K562 (cell line): ENCODE results near the gene ACSS2.

Experiments used
- CEBPB ChIP-seq: fragments of 450-650 bp; IDR thresholded peaks from 2 replicates; pipeline ENCODE4 v1.6.1; 2016; ENCODE audit warnings: missing genetic modification characterization, missing compliant biosample characterization
- ETV6 ChIP-seq, 3 experiments: fragments of 150-350 bp in 1 of 3; sonication (generic) in 1 of 3; formaldehyde crosslinking in 1 of 3; IDR thresholded peaks; 2 replicates each; pipeline versions ENCODE4 v1.6.1 to v1.8.0; 2014 to 2022; ENCODE audit warnings: borderline replicate concordance in 2 of 3, low read depth in 2 of 3, antibody characterized with exemption in 1 of 3, low read length in 1 of 3, mild to moderate bottlenecking in 1 of 3, missing genetic modification reagents in 1 of 3
- MXI1 ChIP-seq: IDR thresholded peaks from 2 replicates; pipeline ENCODE4 v1.6.1; 2011; ENCODE audit warnings: low read depth, mild to moderate bottlenecking, improper control_type of control experiment, low read length
- NR2F6 ChIP-seq: fragments of 450-650 bp; formaldehyde crosslinking; IDR thresholded peaks from 2 replicates; pipeline ENCODE4 v1.4.0; 2020; ENCODE audit warnings: mild to moderate bottlenecking
- SMC3 ChIP-seq: conservative IDR thresholded peaks from 2 replicates; pipeline ENCODE4 v1.6.1; 2011; ENCODE audit warnings: low read depth, low read length, improper control_type of control experiment; ENCODE audit not compliant: insufficient read depth
- TCFL5 ChIP-seq: fragments of 250-450 bp; sonication (Bioruptor Pico); conservative IDR thresholded peaks from 2 replicates; pipeline ENCODE4 v1.6.1; 2021; ENCODE audit warnings: mild to moderate bottlenecking, moderate library complexity, matching md5 sums
- ZBTB5 ChIP-seq: fragments of 450-650 bp; IDR thresholded peaks from 2 replicates; pipeline ENCODE4 v1.6.1; 2017; ENCODE audit warnings: antibody characterized with exemption
- TF ChIP-seq, protein P1 (sequence below): fragments of 150-350 bp; conservative IDR thresholded peaks from 2 replicates; pipeline ENCODE4 v1.6.1; 2014; ENCODE audit warnings: low read length
- TF ChIP-seq, protein P2 (sequence below): sonication (generic); formaldehyde crosslinking; IDR thresholded peaks from 2 replicates; pipeline ENCODE4 v1.8.1; 2023; ENCODE audit warnings: mild to moderate bottlenecking, missing genetic modification reagents

DNA sequence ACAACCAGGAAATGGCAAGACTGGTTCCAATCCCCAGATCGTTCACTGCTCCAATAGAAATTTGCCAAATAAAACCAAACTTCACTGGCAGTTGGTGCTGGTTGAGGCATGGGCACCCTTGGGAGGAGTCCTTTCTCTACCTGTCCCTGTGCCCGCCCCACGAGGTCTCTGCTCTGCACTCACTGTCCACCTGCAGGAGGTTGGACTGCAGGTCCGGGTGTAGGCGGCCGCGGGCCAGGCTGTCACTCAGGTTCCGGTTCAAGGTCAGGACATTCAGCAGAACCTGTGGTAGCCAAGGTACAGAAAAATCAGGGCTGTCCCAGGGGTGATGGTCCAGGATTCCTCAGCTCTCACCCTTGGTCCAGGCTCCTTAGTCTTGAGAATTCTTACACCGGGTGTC lies 26.6 kb upstream of the ACSS2 start:
- TF ChIP-seq SMC3 (no peak), TCFL5 (CRISPR knock-in tag) (no peak), NR2F6 (CRISPR knock-in tag) (no peak), ETV6 (IDR thresholded peaks at IDR 0.05; ENCODE audit: borderline replicate concordance in 1 of 2, low read depth in 2 of 2, low read length in 1 of 2) (no peak), ETV6 (CRISPR knock-in tag; IDR thresholded peaks at IDR 0.05; ENCODE audit: borderline replicate concordance) (no peak), MXI1 (no peak), CEBPB (tag) (no peak), ZBTB5 (no peak)
- TF ChIP-seq, protein P1, sequence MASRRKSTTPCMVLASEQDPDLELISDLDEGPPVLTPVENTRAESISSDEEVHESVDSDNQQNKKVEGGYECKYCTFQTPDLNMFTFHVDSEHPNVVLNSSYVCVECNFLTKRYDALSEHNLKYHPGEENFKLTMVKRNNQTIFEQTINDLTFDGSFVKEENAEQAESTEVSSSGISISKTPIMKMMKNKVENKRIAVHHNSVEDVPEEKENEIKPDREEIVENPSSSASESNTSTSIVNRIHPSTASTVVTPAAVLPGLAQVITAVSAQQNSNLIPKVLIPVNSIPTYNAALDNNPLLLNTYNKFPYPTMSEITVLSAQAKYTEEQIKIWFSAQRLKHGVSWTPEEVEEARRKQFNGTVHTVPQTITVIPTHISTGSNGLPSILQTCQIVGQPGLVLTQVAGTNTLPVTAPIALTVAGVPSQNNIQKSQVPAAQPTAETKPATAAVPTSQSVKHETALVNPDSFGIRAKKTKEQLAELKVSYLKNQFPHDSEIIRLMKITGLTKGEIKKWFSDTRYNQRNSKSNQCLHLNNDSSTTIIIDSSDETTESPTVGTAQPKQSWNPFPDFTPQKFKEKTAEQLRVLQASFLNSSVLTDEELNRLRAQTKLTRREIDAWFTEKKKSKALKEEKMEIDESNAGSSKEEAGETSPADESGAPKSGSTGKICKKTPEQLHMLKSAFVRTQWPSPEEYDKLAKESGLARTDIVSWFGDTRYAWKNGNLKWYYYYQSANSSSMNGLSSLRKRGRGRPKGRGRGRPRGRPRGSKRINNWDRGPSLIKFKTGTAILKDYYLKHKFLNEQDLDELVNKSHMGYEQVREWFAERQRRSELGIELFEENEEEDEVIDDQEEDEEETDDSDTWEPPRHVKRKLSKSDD: no peak
- TF ChIP-seq, protein P2, sequence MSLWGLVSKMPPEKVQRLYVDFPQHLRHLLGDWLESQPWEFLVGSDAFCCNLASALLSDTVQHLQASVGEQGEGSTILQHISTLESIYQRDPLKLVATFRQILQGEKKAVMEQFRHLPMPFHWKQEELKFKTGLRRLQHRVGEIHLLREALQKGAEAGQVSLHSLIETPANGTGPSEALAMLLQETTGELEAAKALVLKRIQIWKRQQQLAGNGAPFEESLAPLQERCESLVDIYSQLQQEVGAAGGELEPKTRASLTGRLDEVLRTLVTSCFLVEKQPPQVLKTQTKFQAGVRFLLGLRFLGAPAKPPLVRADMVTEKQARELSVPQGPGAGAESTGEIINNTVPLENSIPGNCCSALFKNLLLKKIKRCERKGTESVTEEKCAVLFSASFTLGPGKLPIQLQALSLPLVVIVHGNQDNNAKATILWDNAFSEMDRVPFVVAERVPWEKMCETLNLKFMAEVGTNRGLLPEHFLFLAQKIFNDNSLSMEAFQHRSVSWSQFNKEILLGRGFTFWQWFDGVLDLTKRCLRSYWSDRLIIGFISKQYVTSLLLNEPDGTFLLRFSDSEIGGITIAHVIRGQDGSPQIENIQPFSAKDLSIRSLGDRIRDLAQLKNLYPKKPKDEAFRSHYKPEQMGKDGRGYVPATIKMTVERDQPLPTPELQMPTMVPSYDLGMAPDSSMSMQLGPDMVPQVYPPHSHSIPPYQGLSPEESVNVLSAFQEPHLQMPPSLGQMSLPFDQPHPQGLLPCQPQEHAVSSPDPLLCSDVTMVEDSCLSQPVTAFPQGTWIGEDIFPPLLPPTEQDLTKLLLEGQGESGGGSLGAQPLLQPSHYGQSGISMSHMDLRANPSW: no peak
